Measurements from ENCODE around the gene PRKAA2. TPM values are rescaled to one million over a fixed set of nuclear protein-coding genes. Genes with fewer than 3 reads are reported as not detected.

Gene PRKAA2
- total and polyA plus RNA-seq, 3 donors from 2014 or later, result 1.8 to 5.3 (median 4.9) TPM

DNA sequence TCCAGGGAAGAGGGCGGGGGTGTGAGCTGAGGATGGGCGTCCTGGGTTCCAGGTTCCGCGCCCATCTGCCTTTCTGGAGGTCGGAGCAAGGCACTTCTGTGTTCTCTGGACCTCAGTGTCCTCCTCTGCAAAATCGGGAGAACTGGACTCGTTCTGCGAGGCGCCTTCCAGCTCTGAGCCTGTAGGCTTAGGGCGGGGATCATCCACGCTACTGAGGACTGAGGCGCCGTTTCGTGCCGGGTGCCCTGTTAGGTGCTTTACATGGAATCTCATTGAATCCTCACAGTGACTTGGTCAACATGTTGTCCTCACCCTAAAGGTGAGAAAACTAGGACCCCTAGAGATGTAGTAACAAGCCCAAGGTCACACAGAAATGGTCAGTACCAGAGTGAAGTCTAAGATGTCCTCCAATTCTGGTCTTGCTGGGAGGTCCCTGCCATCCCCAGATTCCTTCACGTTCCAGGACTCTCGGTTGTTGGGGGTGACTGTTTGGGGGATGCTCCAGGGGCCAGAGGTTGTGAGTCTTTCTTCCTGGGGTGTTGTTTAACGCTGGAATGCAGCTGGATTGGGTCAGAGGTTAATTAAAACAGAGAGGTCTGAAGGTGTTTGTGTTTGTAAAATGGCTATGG is 677 bp downstream of the PRKAA2 start:
- Histone ChIP-seq H3K27ac (peak overlapping the region; percentile 67 to 78), H3K4me3 (peak overlapping the region; percentile 70 to 79), H3K9me3 (no peaks in the 10 kb centered on the region), H3K27me3 (no peaks in the 10 kb centered on the region), H3K36me3 (ENCODE audit: low read depth, missing control alignments) (no peaks in the 10 kb centered on the region), H3K4me1 (peaks cover 8% of the 10 kb centered on the region)
- intact Hi-C loops (cut with DNase I; ENCODE audit: low total_unique reads), result no loop called here
- WGBS, 2 donors, result 1 to 3% methylated on average over 7 to 18 of the region's 18 CpGs
- DNase-seq, result peak; percentile 38
- TF ChIP-seq POLR2A (IDR thresholded peaks at IDR 0.05), result no peak
- no peak for TF ChIP-seq CTCF (IDR thresholded peaks at IDR 0.05)

DNA sequence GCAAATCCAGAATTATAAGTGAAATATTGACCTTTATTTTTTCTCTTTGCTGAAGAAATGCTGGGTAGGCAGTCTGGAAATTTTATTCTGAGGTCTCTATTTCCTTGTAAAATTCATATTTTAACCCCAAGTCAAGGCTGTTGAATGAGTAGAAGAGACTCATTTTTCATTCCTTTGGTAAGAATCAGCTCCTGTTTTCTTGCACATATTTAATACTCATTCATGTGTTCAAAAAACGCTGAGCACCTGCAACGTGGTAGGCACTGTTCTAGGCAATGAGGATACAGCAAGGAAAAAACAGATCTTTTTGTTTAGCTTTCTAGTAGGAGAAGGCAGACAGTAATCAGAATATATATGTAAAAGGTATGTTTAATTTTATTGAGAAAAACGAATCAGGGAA is 1.5 kb downstream of the PRKAA2 start:
- DNase-seq, result no peak
- no peaks in the 10 kb centered on the region for H3K9me3 ChIP-seq
- no peaks in the 10 kb centered on the region for H3K36me3 ChIP-seq (ENCODE audit: low read depth, missing control alignments)
- H3K27ac ChIP-seq, result no peak overlapping the region
- H3K4me3 ChIP-seq, result no peak overlapping the region
- intact Hi-C loops (cut with DNase I; ENCODE audit: low total_unique reads), result no loop called here
- no peak for TF ChIP-seq CTCF (IDR thresholded peaks at IDR 0.05)
- no peak for TF ChIP-seq POLR2A (IDR thresholded peaks at IDR 0.05)
- no peaks in the 10 kb centered on the region for H3K27me3 ChIP-seq
- 41 to 47% methylated on average over 3 of the region's 3 CpGs for WGBS, 2 donors
- H3K4me1 ChIP-seq, result peaks cover 8% of the 10 kb centered on the region

- Histone ChIP-seq H3K4me3 (no peak overlapping the region), H3K27me3 (no peaks in the 10 kb centered on the region), H3K4me1 (peaks cover 8% of the 10 kb centered on the region), H3K36me3 (ENCODE audit: low read depth, missing control alignments) (no peaks in the 10 kb centered on the region), H3K27ac (no peak overlapping the region), H3K9me3 (no peaks in the 10 kb centered on the region)
- no peak for DNase-seq
- WGBS, 2 donors, result 80 to 95% methylated on average over 1 of the region's 1 CpG
- intact Hi-C loops (cut with DNase I; ENCODE audit: low total_unique reads), result no loop called here
- TF ChIP-seq CTCF (IDR thresholded peaks at IDR 0.05) (no peak), POLR2A (IDR thresholded peaks at IDR 0.05) (no peak)
Observed at GRCh38 chr1:56647106-56647505, 2.0 kb downstream of the PRKAA2 start.

DNA sequence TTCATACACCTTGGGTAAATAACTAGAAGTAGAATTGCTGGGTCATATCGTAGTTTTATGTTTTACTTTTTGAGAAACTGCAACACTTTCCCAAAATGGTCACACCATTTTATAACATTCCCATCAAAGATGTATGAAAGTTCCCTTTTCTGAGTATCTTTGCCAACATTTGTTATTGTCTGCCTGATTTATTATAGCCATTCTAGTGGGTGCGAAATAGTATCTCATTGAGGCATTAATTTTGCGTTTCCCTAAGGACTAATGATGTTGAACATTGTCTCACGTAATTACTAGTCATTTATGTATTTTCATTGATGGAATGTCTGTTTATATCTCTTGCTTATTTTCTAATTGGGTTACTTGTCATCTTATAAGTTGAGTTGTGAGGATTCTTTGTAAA is 3.4 kb downstream of the PRKAA2 start:
- intact Hi-C loops (cut with DNase I; ENCODE audit: low total_unique reads), result no loop called here
- Histone ChIP-seq H3K36me3 (ENCODE audit: low read depth, missing control alignments) (no peaks in the 10 kb centered on the region), H3K9me3 (no peaks in the 10 kb centered on the region), H3K27ac (no peak overlapping the region), H3K4me1 (peaks cover 8% of the 10 kb centered on the region), H3K27me3 (no peaks in the 10 kb centered on the region), H3K4me3 (no peak overlapping the region)
- WGBS, 2 donors, result 67 to 79% methylated on average over 4 of the region's 4 CpGs
- TF ChIP-seq POLR2A (IDR thresholded peaks at IDR 0.05) (no peak), CTCF (IDR thresholded peaks at IDR 0.05) (no peak)
- no peak for DNase-seq

Measured in testis (tissue), 3 donors.